ENCODE data around the gene BNC2. TPM values are rescaled to one million over a fixed set of nuclear protein-coding genes. Genes with fewer than 3 reads are reported as not detected.

Gene BNC2
- polyA plus RNA-seq, 1 experiment, result 17.5 TPM

DNA sequence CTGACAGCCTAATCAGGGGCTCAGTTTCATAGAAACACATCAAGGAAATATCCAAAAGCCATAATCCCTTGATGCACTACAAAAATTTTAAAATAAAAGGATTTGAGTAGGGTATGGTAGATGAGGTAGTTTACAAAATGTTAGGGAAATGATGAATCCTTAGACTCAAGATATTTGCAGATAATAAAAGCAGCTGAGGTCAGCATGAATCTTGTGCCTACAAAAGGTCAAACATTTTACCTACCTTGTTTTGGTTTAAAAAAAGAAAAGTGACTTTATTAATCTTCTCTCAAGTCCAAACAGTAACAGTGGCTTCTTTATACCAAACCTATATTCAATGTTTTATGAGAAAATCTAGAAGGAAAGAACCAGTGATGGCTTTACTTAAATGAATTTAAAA lies 135.5 kb downstream of the BNC2 start:
- POLR2A ChIA-PET, result interaction anchor here (0.6 kb wide), 1 partner anchor 89 kb away, joined by 4 read pairs; no protein-coding TSS in a partner anchor
- CTCF ChIA-PET, result no interaction called here
- H3K4me3 ChIP-seq (ENCODE audit: low read depth, low read length), result no peak overlapping the region

DNA sequence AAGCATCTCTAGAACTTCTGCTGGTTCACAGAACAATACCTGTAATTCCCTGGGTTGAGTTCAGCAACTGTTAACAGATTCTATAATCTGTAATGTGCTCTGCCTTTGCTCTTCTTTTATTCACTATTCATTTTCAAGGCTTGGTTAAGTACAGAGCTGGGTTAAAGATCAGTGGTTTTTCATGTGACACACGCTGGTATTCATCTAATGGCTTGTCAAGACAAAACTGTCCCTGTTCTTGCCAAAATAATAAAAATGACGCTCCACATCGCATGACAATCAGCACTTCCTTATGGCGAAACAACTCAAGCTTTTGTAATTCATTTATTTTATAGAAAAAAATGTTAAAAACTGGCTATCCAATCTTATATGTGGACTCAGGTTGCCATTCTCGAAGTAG lies 137.9 kb downstream of the BNC2 start:
- Histone ChIP-seq H3K4me3 (ENCODE audit: low read depth, low read length) (no peak overlapping the region), H3K27me3 (ENCODE audit: control insufficient read depth, insufficient read depth, low read length) (no peaks in the 10 kb centered on the region), H3K36me3 (ENCODE audit: control insufficient read depth, insufficient read depth, low read length) (no peaks in the 10 kb centered on the region)
- DNase-seq (ENCODE audit: low read depth), result no peak
- ChIA-PET POLR2A (no interaction called here), CTCF (no interaction called here)
- TF ChIP-seq, protein P1, sequence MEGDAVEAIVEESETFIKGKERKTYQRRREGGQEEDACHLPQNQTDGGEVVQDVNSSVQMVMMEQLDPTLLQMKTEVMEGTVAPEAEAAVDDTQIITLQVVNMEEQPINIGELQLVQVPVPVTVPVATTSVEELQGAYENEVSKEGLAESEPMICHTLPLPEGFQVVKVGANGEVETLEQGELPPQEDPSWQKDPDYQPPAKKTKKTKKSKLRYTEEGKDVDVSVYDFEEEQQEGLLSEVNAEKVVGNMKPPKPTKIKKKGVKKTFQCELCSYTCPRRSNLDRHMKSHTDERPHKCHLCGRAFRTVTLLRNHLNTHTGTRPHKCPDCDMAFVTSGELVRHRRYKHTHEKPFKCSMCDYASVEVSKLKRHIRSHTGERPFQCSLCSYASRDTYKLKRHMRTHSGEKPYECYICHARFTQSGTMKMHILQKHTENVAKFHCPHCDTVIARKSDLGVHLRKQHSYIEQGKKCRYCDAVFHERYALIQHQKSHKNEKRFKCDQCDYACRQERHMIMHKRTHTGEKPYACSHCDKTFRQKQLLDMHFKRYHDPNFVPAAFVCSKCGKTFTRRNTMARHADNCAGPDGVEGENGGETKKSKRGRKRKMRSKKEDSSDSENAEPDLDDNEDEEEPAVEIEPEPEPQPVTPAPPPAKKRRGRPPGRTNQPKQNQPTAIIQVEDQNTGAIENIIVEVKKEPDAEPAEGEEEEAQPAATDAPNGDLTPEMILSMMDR (IDR thresholded peaks at IDR 0.05; ENCODE audit: insufficient read depth, low read depth, low read length), result no peak

More for the DNA sequence above, 135.5 kb downstream of the BNC2 start:
- no peak for DNase-seq (ENCODE audit: low read depth)
- TF ChIP-seq, protein P1 (IDR thresholded peaks at IDR 0.05; ENCODE audit: insufficient read depth, low read depth, low read length), result no peak
- Histone ChIP-seq H3K36me3 (ENCODE audit: control insufficient read depth, insufficient read depth, low read length) (no peaks in the 10 kb centered on the region), H3K27me3 (ENCODE audit: control insufficient read depth, insufficient read depth, low read length) (no peaks in the 10 kb centered on the region)

DNA sequence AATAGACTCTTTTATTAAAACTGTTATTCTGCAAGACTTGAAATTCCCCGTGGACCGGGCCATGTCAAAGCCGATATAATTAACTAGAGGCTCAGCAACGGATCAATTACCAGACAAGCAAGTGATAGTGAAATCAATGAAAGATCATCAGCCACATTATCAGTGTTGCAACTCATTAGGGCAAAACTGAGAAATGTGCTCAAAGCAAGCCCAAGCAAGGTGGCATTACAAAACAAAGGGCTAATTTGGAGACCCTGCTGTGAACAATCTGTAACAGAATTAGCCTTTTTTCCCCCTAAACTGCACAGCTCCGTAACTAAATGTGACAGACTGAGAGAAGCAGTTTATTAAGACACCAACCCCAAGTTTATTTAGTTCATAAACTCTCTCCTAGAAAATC lies 140.3 kb downstream of the BNC2 start:
- ChIA-PET POLR2A (no interaction called here), CTCF (no interaction called here)
- TF ChIP-seq, protein P1 (IDR thresholded peaks at IDR 0.05; ENCODE audit: insufficient read depth, low read depth, low read length), result no peak
- no peak for DNase-seq (ENCODE audit: low read depth)
- H3K36me3 ChIP-seq (ENCODE audit: control insufficient read depth, insufficient read depth, low read length), result no peaks in the 10 kb centered on the region
- H3K27me3 ChIP-seq (ENCODE audit: control insufficient read depth, insufficient read depth, low read length), result no peaks in the 10 kb centered on the region
- no peak overlapping the region for H3K4me3 ChIP-seq (ENCODE audit: low read depth, low read length)

DNA sequence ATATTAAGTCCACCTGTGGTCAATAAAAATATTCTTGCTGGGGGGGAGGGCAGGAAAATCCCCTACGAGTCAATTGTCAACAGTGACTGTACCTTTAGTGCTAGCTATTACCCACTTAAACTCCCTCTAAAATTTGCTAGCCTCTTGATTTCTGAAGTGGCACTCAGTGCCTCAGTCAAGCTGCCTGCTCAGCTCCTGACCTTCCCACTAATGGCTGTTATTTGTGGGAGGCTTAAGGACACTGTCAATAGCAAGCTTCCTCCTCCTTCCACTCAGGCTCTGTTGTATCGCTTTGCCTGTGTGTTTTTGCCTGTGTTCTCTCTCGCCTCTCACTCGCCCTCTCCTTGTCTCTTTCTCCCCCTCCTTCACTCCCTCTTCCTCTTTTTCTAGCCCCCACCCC lies 140.8 kb downstream of the BNC2 start:
- Histone ChIP-seq H3K36me3 (ENCODE audit: control insufficient read depth, insufficient read depth, low read length) (no peaks in the 10 kb centered on the region), H3K4me3 (ENCODE audit: low read depth, low read length) (no peak overlapping the region), H3K27me3 (ENCODE audit: control insufficient read depth, insufficient read depth, low read length) (no peaks in the 10 kb centered on the region)
- CTCF ChIA-PET, result interaction anchor here (1.1 kb wide), 1 partner anchor 97 kb away, joined by 3 read pairs; no protein-coding TSS in a partner anchor
- POLR2A ChIA-PET, result interaction anchor here (0.5 kb wide), 1 partner anchor 576 kb away, joined by 5 read pairs; no protein-coding TSS in a partner anchor
- TF ChIP-seq, protein P1 (IDR thresholded peaks at IDR 0.05; ENCODE audit: insufficient read depth, low read depth, low read length), result no peak
- DNase-seq (ENCODE audit: low read depth), result no peak

DNA sequence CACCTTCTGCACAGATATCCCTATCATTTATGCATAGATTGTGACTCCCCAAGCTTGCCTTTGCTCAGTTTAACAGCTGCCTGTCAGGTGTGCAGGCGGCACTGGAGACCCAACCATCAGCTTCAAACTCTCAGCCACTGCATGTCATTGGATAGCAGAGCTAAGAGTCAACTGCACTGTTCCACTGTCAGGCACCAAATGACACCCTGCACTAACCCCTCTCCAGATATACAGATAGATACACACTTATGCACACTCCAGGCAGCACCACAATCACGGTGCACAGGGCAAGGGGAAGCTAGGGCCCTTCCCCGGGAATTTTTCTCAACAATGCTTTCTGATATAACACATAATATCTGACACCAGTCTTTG lies 142.3 kb downstream of the BNC2 start:
- Histone ChIP-seq H3K4me3 (ENCODE audit: low read depth, low read length) (peak overlapping the region; percentile 51), H3K36me3 (ENCODE audit: control insufficient read depth, insufficient read depth, low read length) (no peaks in the 10 kb centered on the region), H3K27me3 (ENCODE audit: control insufficient read depth, insufficient read depth, low read length) (no peaks in the 10 kb centered on the region)
- ChIA-PET CTCF (interaction anchor here (0.7 kb wide), 1 partner anchor 56 kb away, joined by 3 read pairs; no protein-coding TSS in a partner anchor), POLR2A (no interaction called here)
- no peak for DNase-seq (ENCODE audit: low read depth)
- TF ChIP-seq, protein P1 (IDR thresholded peaks at IDR 0.05; ENCODE audit: insufficient read depth, low read depth, low read length), result no peak
